Vagina (tissue), 2 donors: ENCODE data around the gene UGT2B10.
"Not testable (repeated sequence)": the region's sequence is repeated elsewhere in the genome, so short reads cannot be mapped to it uniquely, and the experiment has no call there.

Source experiments
- CTCF ChIP-seq, 3 experiments: fragments of 450-650 bp in 2 of 3; fragments of 200-600 bp in 1 of 3; sonication (generic) in 1 of 3; IDR thresholded peaks; one replicate each; pipeline ENCODE4 v1.5.1; 2017 to 2019; ENCODE audit warnings: antibody characterized with exemption in 3 of 3, mild to moderate bottlenecking in 2 of 3, moderate library complexity in 2 of 3
- POLR2A ChIP-seq, 2 donors: fragments of 450-650 bp; IDR thresholded peaks; one replicate each; pipeline ENCODE4 v1.6.1; 2017; ENCODE audit warnings: antibody characterized with exemption in 2 of 2, mild to moderate bottlenecking in 2 of 2, moderate library complexity in 2 of 2

- not testable (repeated sequence) for TF ChIP-seq CTCF, POLR2A (IDR thresholded peaks at IDR 0.05)
Observed at GRCh38 chr4:68816410-68817265, 844 bp downstream of the UGT2B10 start.
